Left lobe of liver (tissue), 2 donors: ENCODE data around the gene CREB5. TPM values are rescaled to one million over a fixed set of nuclear protein-coding genes. Genes with fewer than 3 reads are reported as not detected.
"Not testable (repeated sequence)": the region's sequence is repeated elsewhere in the genome, so short reads cannot be mapped to it uniquely, and the experiment has no call there.

Experiments used
- ATAC-seq: fragments of 200-7000 bp; cut with Tn5 transposase; one replicate; pipeline ENCODE4 v1.9.1; 2020; ENCODE audit warnings: mild to moderate bottlenecking, moderate library complexity
- DNase-seq: peaks from one replicate; pipeline ENCODE4 v3.0.0-alpha.2; 2020; ENCODE audit warnings: low spot score
- total RNA-seq: library from RNA; stranded (reverse); gene quantifications from one replicate; pipeline ENCODE4 v1.2.1, GENCODE V29; 2021
- donor health status: DM: no; HTN: no; CAD: no; lungs with moderate emphysema.
- donor health status: DM: no; HTN: yes; CAD: no.

The CREB5 gene
- 0.53 TPM for total RNA-seq

- peak; percentile 28 for ATAC-seq
- DNase-seq: no peak
These were observed at the start of gene CREB5 for GRCh38 chr7:28411876-28412662. TSS of gene CREB5 (plus strand) at chr7:28412518. CDS start at chr7:28412915, 397 bp downstream.

DNA sequence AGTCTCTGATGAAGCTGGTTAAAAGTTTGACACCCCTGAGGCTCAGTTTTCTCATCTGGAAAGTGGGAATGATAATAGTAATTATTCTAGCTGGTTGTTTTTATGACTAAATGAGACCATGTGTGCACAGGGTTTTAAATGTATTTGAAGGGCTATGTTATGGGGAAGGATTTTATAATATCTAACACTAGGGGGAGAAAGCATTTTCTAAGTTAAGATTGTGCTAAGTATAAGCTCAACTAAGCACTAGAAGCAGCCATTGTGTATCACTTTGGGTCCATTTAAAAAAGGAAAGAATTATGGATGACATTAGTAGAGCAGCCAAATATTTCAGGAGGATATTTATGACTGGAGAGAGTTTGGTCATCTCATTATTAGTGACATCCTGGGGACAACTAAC is 49.5 kb upstream of the CREB5 start:
- DNase-seq: no peak
- no peak for ATAC-seq

DNA sequence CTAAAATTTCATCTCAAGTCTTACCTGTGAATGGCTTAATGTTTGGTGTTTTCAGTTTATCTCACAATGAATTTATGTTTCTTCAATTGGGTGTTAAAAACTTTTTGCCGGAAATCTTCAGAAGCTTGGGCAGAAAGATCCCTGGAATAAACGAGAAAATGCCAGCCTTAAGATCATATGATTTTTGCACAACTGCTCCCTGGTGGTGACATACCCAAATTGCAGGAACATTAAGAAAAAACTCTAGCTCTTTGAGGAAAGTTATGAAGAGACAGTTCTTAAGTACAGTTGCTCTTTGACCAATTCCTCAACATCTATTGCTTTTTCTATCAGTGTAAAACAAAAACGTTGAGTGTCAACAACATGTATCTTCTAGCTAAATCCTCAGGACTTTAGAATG is 48.2 kb upstream of the CREB5 start:
- DNase-seq (no peak), ATAC-seq (no peak)

DNA sequence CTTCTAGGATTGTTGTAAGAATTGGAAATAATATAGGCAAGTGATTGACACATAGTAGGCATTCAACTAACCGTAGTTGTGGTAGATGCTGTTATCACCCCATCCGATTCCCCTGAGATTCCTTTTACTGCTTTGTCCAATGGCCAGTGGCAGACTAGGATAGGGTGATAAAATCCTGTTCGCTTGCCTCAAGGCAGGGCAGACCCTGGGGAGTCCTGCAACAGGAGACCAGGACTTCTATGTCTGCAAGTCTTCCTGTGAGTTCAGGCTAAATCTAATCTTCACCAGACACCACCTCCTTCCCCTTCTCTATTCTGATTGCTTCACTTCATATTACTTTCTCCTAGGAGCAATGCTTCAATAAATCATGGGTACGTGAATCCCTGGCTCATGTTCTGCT is 42.8 kb upstream of the CREB5 start:
- DNase-seq (no peak), ATAC-seq (no peak)

DNA sequence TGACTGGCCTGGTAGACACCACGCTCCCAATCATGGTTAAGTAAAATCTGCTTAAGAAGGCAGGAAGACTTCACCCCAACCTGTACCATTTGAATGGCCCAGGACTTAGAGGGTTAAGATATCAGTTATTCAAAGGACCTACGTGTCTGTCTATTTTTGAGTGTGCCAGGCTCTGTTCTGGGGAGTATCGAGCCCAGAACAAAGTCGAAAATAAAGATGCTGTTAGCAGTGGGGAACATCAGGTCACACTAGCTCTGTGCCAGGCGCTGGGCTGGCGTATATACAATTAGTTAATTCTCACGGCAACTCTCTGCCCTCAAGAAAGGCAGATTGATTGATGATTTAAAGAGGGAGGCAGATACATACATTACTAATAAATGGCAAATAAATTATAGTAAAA is 40.5 kb upstream of the CREB5 start:
- no peak for DNase-seq
- no peak for ATAC-seq

GRCh38 chr7:28373990-28374389 is 38.3 kb upstream of the CREB5 start:
- no peak for ATAC-seq
- no peak for DNase-seq

- ATAC-seq: no peak
- no peak for DNase-seq
These were observed 36.6 kb upstream of the CREB5 start for GRCh38 chr7:28375729-28376128.

DNA sequence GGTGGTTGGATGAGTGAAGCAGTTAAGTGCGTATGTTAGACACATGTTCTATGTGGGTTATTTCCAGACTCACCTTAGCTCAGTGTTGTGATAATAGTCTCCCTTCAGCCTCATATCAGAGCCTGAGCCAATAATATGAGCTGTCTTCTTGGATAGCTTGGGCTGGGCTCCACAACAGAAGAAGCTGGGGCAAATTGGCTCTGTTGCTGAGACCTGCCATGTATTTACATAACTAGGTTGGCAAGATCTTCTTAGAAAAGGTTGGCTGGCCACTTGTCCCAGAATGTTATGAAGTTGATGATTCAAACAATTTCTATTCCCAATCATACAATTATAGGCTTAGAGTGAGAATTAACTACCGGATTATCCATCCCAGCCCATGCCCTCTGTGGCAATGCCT is 35.7 kb upstream of the CREB5 start:
- DNase-seq: no peak
- ATAC-seq: no peak

GRCh38 chr7:28378574-28379149 is 33.7 kb upstream of the CREB5 start:
- DNase-seq (no peak), ATAC-seq (no peak)

DNA sequence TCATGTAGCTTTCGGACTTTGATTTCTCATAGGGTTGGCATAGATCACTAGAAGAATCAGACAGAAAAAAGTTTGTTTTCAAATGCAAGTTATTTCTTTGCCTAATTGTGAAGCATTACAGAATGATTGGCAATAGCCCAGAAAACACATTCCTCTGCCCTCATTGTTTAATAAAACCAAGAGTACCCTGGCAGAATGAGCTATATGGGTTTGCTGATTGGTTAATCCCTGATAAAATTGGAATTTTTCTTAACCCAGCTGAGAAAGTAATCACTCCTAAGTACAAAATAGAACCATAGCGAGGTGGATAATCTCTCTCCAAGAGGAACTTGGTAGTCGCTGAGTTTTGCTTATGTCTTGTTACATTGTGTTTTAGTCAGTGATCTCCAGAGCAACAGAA is 30.9 kb upstream of the CREB5 start:
- ATAC-seq (no peak), DNase-seq (no peak)

- DNase-seq (no peak), ATAC-seq (no peak)
These were observed 30.2 kb upstream of the CREB5 start for GRCh38 chr7:28382144-28382543.

- DNase-seq (no peak), ATAC-seq (no peak)
These were observed 28.3 kb upstream of the CREB5 start for GRCh38 chr7:28383975-28384374.

DNA sequence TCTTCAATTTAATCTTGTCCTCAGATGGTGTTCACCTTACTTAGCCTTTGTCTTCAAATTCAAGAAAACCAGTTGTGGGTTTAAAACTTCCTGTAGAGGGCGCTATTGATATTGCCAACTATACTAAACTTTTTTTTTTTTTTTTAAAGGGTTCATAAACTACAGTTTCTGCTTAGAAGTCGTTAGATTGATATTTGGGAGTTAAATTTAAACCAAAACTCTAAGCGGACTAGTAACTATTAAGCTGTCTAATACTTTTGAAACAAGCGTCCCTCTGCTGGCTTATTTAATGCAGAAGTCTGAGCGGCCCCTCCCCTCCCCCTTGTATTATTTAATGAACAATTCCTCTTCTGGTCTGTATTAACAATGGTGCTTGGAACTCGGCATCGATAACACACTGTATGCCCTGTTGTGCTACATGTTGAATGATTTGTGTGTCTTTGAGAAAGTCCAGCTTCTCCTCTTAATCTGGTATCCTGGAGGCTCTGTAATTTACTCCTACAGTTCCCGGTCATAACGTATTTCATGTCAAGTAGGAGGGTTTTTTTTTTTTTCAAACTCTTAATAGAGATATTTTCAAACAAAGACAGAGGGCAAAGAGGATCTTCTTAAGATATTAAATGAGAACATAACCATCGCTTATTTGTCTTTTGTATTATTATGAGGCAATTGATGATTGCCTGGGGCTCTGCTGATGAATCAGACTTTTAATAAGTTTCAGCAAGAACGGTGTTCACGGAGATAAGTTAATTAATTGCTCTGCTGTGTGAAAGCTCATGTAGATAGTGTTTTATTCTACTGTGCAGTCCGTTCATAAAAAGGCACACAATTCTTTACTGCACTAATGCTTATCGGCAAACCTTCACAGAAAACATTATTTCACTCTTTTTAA is 22.6 kb upstream of the CREB5 start:
- no peak for DNase-seq
- peak; percentile 47 for ATAC-seq

DNA sequence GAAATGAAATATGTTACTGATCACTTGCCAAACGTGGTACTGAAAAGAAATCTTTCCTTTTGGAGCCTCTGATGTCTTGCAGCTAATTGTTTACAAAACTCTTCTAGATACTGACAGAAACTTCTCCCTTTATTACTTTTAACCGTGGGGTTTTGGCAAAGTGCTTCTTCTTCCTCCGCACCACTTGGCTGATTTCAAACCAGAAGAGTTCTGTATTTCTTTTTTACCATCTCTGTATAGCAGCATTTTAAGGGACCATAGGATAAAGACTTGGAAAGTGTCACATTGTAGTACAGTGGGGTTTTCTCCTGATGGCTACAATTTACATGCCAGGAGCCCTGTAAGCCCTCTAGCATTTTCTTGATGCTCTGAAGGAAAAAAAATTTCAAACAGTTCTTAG is 21.9 kb upstream of the CREB5 start:
- no peak for ATAC-seq
- DNase-seq: no peak

- ATAC-seq: no peak
- DNase-seq: no peak
These were observed 20.0 kb upstream of the CREB5 start for GRCh38 chr7:28392289-28392688.

DNA sequence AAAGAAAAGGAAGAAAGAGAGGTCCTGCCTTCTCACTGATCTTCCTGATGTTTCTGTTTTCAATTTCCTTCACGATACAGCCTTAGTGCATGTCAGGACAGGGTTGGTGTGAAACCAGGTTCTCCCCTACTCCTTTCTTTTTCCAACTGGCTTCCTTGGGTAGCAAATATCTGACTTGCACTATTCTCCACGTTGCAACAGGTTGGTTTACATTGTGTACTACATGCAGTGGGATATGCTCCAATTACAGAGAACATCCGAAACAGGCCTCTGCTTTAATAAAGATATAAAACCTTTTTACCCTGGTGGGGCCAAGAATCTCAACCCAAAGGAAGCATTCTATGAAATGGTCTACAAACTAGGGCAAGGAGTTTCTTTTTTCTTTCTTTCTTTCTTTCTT is 16.9 kb upstream of the CREB5 start:
- ATAC-seq (no peak), DNase-seq (no peak)

DNA sequence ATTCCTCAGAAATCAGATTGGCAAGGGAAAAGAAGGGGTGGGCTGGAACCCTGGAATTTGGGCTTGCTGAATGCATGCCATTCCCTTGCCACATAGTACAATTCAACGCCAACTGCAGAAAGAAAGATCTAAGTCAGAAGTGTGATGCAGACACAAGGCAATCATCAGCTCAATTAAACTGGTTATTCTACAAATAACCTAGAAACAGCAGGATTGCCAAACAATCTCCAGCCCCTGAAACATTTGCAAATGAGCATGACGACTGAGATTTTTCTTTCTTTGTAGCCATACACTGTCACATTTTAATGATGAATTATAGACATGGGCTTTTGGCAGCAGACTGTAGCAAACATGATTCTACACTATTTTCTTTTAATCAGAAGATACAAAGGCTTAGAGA is 16.5 kb upstream of the CREB5 start:
- ATAC-seq (no peak), DNase-seq (no peak)

DNA sequence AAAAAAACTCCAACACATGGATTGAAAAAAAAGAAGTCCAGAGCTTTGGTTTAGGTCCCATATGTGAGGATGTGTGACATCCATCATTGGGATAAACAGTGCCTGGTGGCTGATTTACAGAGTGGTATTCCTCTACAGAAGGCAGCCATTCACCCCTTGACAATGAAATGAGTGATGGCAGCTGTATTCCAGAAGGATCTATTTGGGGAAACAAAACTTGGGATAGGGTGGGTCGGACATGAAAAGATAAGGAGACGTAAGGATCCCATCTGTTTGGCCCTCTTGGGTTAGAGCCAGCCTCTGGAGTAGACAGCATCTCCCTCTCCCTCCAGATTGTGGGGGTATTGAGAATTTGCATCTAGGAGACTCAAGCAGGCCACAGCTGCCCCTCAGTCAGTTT is 15.2 kb upstream of the CREB5 start:
- DNase-seq (no peak), ATAC-seq (no peak)

GRCh38 chr7:28400838-28401360 is 11.4 kb upstream of the CREB5 start:
- ATAC-seq: no peak
- no peak for DNase-seq

DNA sequence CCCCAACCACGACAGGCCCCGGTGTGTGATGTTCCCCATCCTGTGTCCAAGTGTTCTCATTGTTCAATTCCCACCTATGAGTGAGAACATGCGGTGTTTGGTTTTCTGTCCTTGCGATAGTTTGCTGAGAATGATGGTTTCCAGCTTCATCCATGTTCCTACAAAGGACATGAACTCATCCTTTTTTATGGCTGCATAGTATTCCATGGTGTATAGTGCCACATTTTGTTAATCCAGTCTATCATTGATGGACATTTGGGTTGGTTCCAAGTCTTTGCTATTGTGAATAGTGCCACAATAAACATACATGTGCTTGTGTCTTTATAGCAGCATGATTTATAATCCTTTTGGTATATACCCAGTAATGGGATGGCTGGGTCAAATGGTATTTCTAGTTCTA is 10.8 kb upstream of the CREB5 start:
- not testable (repeated sequence) for ATAC-seq, DNase-seq

DNA sequence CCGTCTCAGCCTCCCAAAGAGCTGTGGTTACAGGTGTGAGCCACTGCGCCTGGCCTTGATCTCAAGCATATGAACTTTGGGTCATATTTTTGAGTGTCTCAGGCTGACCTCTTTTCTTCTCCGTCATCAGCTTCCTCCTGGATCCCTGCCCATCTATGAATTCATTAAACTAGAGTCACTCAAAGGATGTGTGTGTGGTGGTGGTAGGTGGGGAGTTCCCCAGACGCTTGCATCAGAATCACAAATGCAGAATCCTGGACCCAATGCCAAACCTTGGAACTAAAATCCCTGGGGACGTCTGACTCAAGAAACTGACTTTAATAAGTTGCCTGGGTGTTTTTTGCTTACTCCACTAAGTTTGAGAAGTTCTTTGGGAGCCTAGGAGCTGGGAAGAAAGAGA is 6.7 kb upstream of the CREB5 start:
- no peak for DNase-seq
- ATAC-seq: no peak

DNA sequence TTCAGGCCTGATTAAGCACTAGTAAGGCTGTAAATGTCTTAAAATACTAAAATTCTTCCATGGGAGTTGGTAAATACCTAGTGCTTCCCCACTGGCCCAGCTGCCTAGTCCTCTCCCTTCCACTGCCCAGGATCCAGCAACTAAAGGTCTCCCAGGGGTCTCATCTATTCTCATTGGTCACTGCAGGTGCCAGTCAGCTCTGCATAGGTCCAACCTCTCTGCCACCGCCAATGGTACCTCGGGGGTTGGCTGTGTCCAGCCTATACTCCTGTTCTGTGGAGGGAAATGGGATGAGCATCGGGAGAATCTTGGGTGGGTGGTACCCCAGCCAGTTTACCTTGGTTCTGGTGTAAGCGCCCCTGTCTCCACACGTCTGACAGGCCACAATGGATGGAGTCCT is 6.1 kb upstream of the CREB5 start:
- no peak for DNase-seq
- ATAC-seq: no peak
